ENCODE measurements around the gene CCDC97.
A peak's percentile ranks its signal among the peaks of the same experiment; 100 is the strongest.
"Not testable (repeated sequence)": the region's sequence is repeated elsewhere in the genome, so short reads cannot be mapped to it uniquely, and the experiment has no call there.

The CCDC97 gene

DNA sequence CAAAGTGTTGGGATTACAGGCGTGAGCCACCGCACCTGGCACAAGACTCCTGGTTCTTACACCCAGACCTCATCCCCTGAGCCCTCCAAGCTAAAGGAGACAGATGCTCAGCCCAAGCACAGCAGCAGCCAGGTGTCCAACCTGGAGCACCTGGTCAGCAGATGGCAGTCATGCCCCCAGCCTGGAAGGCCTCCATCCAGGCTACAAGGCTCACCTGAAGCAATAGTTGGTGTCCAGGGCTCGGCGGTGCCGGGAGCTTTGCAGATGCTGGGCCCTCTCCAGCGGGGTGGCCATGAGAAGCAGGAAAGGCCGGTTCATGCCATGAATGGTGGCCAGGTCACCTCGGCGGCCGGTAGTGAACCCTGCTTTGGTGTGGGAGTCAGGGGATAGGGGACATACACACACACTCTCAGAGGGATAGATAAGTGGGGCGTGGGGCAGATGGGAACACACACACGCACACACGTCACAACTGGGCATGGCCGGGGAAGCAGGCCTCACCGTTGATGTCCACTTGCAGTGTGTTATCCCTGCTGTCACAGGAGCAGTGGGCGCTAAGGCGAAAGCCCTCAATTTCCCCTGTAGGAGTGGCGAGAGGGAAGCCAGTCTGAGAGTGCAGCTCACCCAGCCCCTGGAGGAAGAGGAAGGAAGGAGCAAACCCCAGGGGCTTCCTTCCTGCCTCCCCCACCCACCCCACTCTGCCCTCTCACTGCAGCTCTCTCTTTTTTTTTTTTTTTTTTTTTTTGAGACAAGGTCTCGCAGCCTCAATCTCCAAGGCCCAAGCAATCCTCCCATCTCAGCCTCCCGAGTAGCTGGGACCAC, 31.9 kb downstream of the CCDC97 start:
- POLR2A ChIA-PET (ENCODE audit: low non-redundant PET) = no interaction called here
- no peak for DNase-seq (ENCODE audit: low spot score)
- TF ChIP-seq, protein P1, sequence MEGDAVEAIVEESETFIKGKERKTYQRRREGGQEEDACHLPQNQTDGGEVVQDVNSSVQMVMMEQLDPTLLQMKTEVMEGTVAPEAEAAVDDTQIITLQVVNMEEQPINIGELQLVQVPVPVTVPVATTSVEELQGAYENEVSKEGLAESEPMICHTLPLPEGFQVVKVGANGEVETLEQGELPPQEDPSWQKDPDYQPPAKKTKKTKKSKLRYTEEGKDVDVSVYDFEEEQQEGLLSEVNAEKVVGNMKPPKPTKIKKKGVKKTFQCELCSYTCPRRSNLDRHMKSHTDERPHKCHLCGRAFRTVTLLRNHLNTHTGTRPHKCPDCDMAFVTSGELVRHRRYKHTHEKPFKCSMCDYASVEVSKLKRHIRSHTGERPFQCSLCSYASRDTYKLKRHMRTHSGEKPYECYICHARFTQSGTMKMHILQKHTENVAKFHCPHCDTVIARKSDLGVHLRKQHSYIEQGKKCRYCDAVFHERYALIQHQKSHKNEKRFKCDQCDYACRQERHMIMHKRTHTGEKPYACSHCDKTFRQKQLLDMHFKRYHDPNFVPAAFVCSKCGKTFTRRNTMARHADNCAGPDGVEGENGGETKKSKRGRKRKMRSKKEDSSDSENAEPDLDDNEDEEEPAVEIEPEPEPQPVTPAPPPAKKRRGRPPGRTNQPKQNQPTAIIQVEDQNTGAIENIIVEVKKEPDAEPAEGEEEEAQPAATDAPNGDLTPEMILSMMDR (conservative IDR thresholded peaks at IDR 0.05; ENCODE audit: low read depth) = no peak
- CTCF ChIA-PET = interaction anchor here (0.6 kb wide), 1 partner anchor 33 kb away, joined by 3 read pairs; no protein-coding TSS in a partner anchor
- H3K27ac ChIP-seq = peak overlapping the region; percentile 21

DNA sequence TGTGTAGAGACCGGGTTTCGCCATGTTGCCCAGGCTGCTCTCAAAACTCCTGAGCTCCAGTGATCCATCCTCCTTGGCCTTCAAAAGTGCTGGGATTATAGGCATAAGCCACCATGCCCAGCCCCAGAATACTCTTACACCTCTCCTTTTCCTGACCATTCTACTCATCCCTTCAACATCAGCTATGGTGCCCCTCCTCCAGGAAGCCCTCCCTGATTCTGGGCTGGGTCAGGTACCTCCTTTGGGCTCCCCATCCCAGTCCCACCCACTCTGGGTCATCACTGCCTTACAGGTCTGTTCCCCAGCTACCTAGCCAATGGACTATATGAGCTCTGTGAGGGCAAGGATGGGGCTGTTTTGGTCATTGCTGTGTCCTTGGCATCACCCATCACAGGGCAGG, 34.2 kb downstream of the CCDC97 start:
- TF ChIP-seq, protein P1 (conservative IDR thresholded peaks at IDR 0.05; ENCODE audit: low read depth) = no peak
- DNase-seq (ENCODE audit: low spot score) = no peak
- POLR2A ChIA-PET (ENCODE audit: low non-redundant PET) = no interaction called here
- no peak overlapping the region for H3K27ac ChIP-seq
- CTCF ChIA-PET = interaction anchor here (0.6 kb wide), 1 partner anchor 24 kb away, joined by 3 read pairs; no protein-coding TSS in a partner anchor

DNA sequence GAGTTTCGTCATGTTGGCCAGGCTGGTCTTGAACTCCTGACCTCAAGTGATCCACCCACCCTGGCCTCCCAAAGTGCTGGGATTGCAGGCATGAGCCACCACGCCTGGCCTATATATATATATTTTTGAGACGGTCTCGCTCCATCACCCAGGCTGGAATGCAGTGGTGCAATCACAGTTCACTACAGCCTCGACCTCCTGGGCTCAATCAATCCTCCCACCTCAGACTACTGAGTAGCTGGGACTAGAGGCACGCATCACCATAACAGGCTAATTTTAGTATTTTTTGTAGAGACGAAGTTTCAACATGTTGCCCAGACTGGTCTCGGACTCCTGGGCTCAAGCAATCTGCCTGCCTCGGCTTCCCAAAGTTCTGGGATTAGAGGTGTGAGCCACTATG, 36.9 kb downstream of the CCDC97 start:
- ChIA-PET POLR2A (ENCODE audit: low non-redundant PET) (interaction anchor here (0.6 kb wide), 1 partner anchor 23 kb away, joined by 3 read pairs; no protein-coding TSS in a partner anchor), CTCF (interaction anchor here (1.2 kb wide), 1 partner anchor 217 kb away, joined by 5 read pairs; no protein-coding TSS in a partner anchor)
- DNase-seq (ENCODE audit: low spot score) = not testable (repeated sequence)
- H3K27ac ChIP-seq = 0 out of 2 replicates have a peak overlapping the region, but pooled peaks have one; percentile 2

DNA sequence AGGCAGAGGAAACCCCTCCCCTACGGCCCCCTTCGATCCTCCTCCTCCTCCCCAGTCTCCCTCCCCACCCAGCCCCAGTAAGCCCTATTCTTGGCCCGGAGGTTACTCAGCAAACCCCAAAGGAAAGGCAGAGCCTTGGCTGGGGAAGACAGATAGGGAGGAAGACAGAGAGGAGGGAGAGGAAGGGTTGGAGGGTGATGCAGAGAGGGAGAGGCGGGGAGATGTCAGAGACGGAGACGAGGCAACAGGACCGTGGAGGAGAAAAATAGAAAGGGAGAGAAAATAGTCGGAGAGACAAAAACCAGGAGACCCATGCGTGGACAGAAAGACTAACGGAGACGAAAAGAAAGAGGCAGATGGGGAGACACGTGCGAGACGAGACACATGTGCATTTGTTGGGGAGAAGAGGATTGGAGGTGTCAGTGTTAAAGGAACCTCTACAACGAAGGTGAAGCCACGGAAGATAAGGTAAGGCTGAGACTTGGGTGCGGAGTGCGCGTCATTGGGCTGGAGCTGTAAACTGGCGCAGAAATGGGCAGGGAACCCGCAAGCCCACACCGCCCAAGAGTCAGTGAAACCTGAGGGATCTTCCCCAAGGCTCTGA, 40.9 kb downstream of the CCDC97 start:
- peak overlapping the region; percentile 84 for H3K27ac ChIP-seq
- TF ChIP-seq, protein P1 (conservative IDR thresholded peaks at IDR 0.05; ENCODE audit: low read depth) = no peak
- POLR2A ChIA-PET (ENCODE audit: low non-redundant PET) = interaction anchor here (0.5 to 1.6 kb wide), 4 partner anchors 13 to 163 kb away, joined by 3 to 9 read pairs (median 4); partner anchors contain the start of gene B9D2
- CTCF ChIA-PET = interaction anchor here (1.8 kb wide), 1 partner anchor 42 kb away, joined by 10 read pairs; the partner anchor contains the start of gene CCDC97
- DNase-seq (ENCODE audit: low spot score) = no peak

DNA sequence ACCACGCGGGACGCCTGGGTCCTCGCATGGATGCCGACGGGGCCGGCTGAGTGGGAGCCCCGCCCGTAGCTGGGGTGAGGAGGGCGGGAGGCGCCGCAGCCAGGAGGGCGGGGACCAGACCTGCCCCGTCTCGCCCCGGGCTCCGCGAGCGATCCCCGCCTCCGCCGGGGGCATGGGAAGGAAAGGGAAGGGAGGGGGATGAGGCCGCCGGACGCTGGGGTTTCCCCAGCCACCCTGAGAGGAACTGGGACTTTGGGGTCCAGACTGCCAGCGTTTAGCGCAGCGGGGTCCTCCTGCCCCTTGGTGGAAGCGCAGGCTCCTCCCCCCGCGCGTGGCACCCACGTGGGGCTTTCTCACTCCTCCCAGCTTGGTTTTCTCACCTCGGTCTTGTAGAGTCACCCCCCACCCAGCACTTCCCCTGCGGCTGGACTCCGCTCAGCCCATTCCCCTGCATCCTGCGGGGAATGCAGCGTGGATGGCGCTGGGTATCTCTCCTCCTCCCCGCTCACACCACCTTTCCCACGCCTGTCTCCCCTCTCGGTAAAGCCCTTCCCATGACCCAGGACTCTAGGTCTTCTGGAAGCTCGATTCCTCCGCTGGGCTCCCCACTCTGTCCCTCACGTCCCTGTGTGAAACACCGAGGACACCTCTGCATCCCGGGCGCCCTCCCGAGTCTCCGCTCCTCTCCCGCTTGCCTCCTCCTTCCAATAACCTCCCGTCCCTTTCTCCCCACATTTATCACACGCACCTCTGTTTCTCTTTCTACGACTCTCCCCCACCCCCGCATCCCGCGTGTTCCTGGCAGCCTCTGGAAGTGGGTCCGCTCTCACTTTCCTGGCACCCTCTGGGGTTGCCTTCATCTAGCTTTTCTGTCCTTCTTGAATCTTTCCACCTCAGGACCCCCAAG, 41.6 kb downstream of the CCDC97 start:
- peak overlapping the region; percentile 84 for H3K27ac ChIP-seq
- TF ChIP-seq, protein P1 (conservative IDR thresholded peaks at IDR 0.05; ENCODE audit: low read depth) = no peak
- ChIA-PET POLR2A (ENCODE audit: low non-redundant PET) (interaction anchor here (0.5 to 1.6 kb wide), 5 partner anchors 12 to 164 kb away, joined by 3 to 9 read pairs (median 4); partner anchors contain the start of gene B9D2), CTCF (interaction anchor here (1.8 to 2.3 kb wide), 2 partner anchors 43 to 148 kb away, joined by 6 to 10 read pairs; partner anchors contain the start of gene CCDC97)
- DNase-seq (ENCODE audit: low spot score) = peak; percentile 86

DNA sequence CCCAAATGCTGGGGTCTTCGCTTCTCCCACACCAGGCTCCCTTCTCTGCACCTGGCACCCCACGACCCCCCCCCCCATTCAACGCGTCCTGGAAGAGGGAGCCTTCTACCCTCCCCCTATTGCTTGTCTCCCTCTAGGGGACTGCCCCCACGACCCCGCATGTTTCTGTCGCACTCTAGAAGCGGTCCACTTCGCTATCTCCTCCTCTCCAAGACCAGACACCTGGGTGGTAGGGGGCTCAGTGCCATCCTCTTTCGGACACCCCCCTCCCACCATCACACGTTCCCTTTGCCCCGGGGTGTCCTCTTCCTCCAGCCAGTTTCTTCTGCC, 42.3 kb downstream of the CCDC97 start:
- ChIA-PET POLR2A (ENCODE audit: low non-redundant PET) (interaction anchor here (1.0 to 1.6 kb wide), 2 partner anchors 11 to 25 kb away, joined by 7 to 9 read pairs; partner anchors contain the start of gene B9D2), CTCF (interaction anchor here (1.8 to 2.3 kb wide), 2 partner anchors 43 to 148 kb away, joined by 6 to 10 read pairs; partner anchors contain the start of gene CCDC97)
- TF ChIP-seq, protein P1 (conservative IDR thresholded peaks at IDR 0.05; ENCODE audit: low read depth) = no peak
- DNase-seq (ENCODE audit: low spot score) = no peak
- H3K27ac ChIP-seq = peak overlapping the region; percentile 84
